OCI-LY7 (cell line): ENCODE data around the gene WDR77. TPM values are rescaled to one million over a fixed set of nuclear protein-coding genes. Genes with fewer than 3 reads are reported as not detected.

Source experiments
- BruUV-seq: library from RNA; stranded (reverse); fragments of 400-500 nt; replicated peaks from 2 replicates; lab custom pipeline; 2021; lab: Mats Ljungman, UMichigan
- CTCF ChIA-PET: fragments of 300-600 bp; sonication (Branson Sonifier 250); formaldehyde crosslinking; loops from one replicate; lab custom pipeline; 2022; ENCODE audit warnings: antibody characterized with exemption; ENCODE audit not compliant: unreplicated experiment; lab: Charles Lee
- POLR2A ChIA-PET: fragments of 300-600 bp; sonication (Branson Sonifier 250); formaldehyde crosslinking; loops from one replicate; lab custom pipeline; 2022; ENCODE audit warnings: antibody characterized with exemption; lab: Charles Lee
- DNase-seq: peaks from one replicate; pipeline ENCODE4 v3.0.0-alpha.2; 2015; ENCODE audit warnings: low spot score
- H2AFZ ChIP-seq: fragments of 200-600 bp; sonication (generic), shearing (Covaris generic); 2 replicates; pipeline ENCODE4 v1.6.1; 2014; ENCODE audit warnings: mild to moderate bottlenecking, antibody characterized with exemption, low read length, moderate library complexity
- H3K27ac ChIP-seq: fragments of 200-600 bp; sonication (generic); 2 replicates; pipeline ENCODE4 v1.5.1; 2014; ENCODE audit warnings: mixed run types, low read depth, mild to moderate bottlenecking, moderate library complexity, low read length, inconsistent platforms; ENCODE audit not compliant: poor library complexity, severe bottlenecking
- H3K36me3 ChIP-seq: fragments of 200-600 bp; sonication (generic); 2 replicates; pipeline ENCODE4 v1.6.1; 2014; ENCODE audit warnings: mild to moderate bottlenecking, antibody characterized with exemption, low read length, moderate library complexity, mixed read lengths; ENCODE audit not compliant: insufficient read depth
- H3K4me1 ChIP-seq: fragments of 200-600 bp; sonication (generic); 2 replicates; pipeline ENCODE4 v1.5.1; 2014; ENCODE audit warnings: mild to moderate bottlenecking, low read length; ENCODE audit not compliant: insufficient read depth, poor library complexity, severe bottlenecking
- H3K4me2 ChIP-seq: fragments of 200-600 bp; sonication (generic); 2 replicates; pipeline ENCODE4 v1.6.1; 2014; ENCODE audit warnings: mild to moderate bottlenecking, low read length
- H3K4me3 ChIP-seq: fragments of 200-600 bp; sonication (generic); 2 replicates; pipeline ENCODE4 v1.5.1; 2014; ENCODE audit warnings: mild to moderate bottlenecking, low read depth, low read length; ENCODE audit not compliant: poor library complexity, severe bottlenecking
- H3K79me2 ChIP-seq: fragments of 200-600 bp; sonication (generic); 2 replicates; pipeline ENCODE4 v1.6.1; 2016; ENCODE audit warnings: low read depth, mild to moderate bottlenecking, low read length, moderate library complexity, mixed read lengths; ENCODE audit not compliant: insufficient read depth
- H3K9me2 ChIP-seq: fragments of 200-600 bp; sonication (generic); 2 replicates; pipeline ENCODE4 v1.6.1; 2016; ENCODE audit warnings: mild to moderate bottlenecking, low read length, mixed read lengths; ENCODE audit not compliant: insufficient read depth
- H3K9me3 ChIP-seq: fragments of 200-600 bp; sonication (generic); 2 replicates; pipeline ENCODE4 v1.6.1; 2014; ENCODE audit warnings: mild to moderate bottlenecking, mixed run types, low read length, mixed read lengths
- H4K20me1 ChIP-seq: fragments of 200-600 bp; sonication (generic); 2 replicates; pipeline ENCODE4 v1.6.1; 2014; ENCODE audit warnings: mild to moderate bottlenecking, antibody characterized with exemption, low read length, moderate library complexity, mixed read lengths; ENCODE audit not compliant: insufficient read depth
- CTCF ChIP-seq: fragments of 200-600 bp; sonication (generic); conservative IDR thresholded peaks from 2 replicates; pipeline ENCODE4 v1.5.1; 2014; ENCODE audit warnings: mild to moderate bottlenecking, antibody characterized with exemption, low read length, moderate library complexity, mixed read lengths
- EZH2phosphoT487 ChIP-seq: fragments of 200-600 bp; sonication (generic); IDR thresholded peaks from 2 replicates; pipeline ENCODE4 v1.6.1; 2018; ENCODE audit warnings: low read depth, borderline replicate concordance, mild to moderate bottlenecking, mixed run types, antibody characterized with exemption, low read length, moderate library complexity, mixed read lengths
- intact Hi-C: fragments of 100-400 bp; cut with micrococcal nuclease; formaldehyde crosslinking; loops from one replicate; pipeline ENCODE4 v1.10.0; 2022; ENCODE audit not compliant: unreplicated experiment
- total RNA-seq, 2 experiments: library from RNA; depleted of rRNA in 1 of 2; stranded (reverse); fragments of >200 nt in 1 of 2; shearing (Covaris generic) in 1 of 2; gene quantifications; 2 replicates each; pipeline ENCODE4 v1.2.3, GENCODE V29; 2014 to 2022

Gene WDR77
- total RNA-seq, 2 experiments from 2014 or later = 66.4 to 97.3 TPM

GRCh38 chr1:111496398-111496797 is 47.3 kb upstream of the WDR77 start:
- Histone ChIP-seq H3K36me3 (no peaks in the 10 kb centered on the region), H4K20me1 (no peaks in the 10 kb centered on the region), H3K4me1 (no peaks in the 10 kb centered on the region), H2AFZ (no peak overlapping the region), H3K79me2 (no peaks in the 10 kb centered on the region), H3K9me3 (no peaks in the 10 kb centered on the region), H3K4me3 (no peak overlapping the region), H3K27ac (no peak overlapping the region), H3K4me2 (no peak overlapping the region), H3K9me2 (no peaks in the 10 kb centered on the region)
- no TSS peak for BruUV-seq
- POLR2A ChIA-PET = interaction anchor here (1.1 to 1.6 kb wide), 3 partner anchors 11 to 277 kb away, joined by 3 to 8 read pairs (median 3); no protein-coding TSS in a partner anchor
- TF ChIP-seq EZH2phosphoT487 (no peak), CTCF (no peak)
- no peak for DNase-seq
- intact Hi-C loops = no loop called here
- CTCF ChIA-PET = no interaction called here

- H3K4me2 ChIP-seq = no peak overlapping the region
- no peaks in the 10 kb centered on the region for H4K20me1 ChIP-seq
- DNase-seq = no peak
- POLR2A ChIA-PET = no interaction called here
- TF ChIP-seq EZH2phosphoT487 (no peak), CTCF (no peak)
- H3K36me3 ChIP-seq = no peaks in the 10 kb centered on the region
- H3K27ac ChIP-seq = no peak overlapping the region
- CTCF ChIA-PET = no interaction called here
- no peaks in the 10 kb centered on the region for H3K79me2 ChIP-seq
- no peak overlapping the region for H2AFZ ChIP-seq
- H3K9me2 ChIP-seq = no peaks in the 10 kb centered on the region
- no peak overlapping the region for H3K4me3 ChIP-seq
- H3K4me1 ChIP-seq = no peaks in the 10 kb centered on the region
- intact Hi-C loops = no loop called here
- no TSS peak for BruUV-seq
- no peaks in the 10 kb centered on the region for H3K9me3 ChIP-seq
Observed at GRCh38 chr1:111491070-111491469, 42.0 kb upstream of the WDR77 start.

- DNase-seq = no peak
- CTCF ChIA-PET = no interaction called here
- POLR2A ChIA-PET = interaction anchor here (1.1 kb wide), 1 partner anchor 13 kb away, joined by 4 read pairs; the partner anchor contains the start of genes ADORA3 and TMIGD3
- Histone ChIP-seq H3K79me2 (no peaks in the 10 kb centered on the region), H3K9me2 (no peaks in the 10 kb centered on the region), H3K36me3 (no peaks in the 10 kb centered on the region), H3K4me3 (no peak overlapping the region), H2AFZ (no peak overlapping the region), H3K4me2 (no peak overlapping the region), H3K4me1 (no peaks in the 10 kb centered on the region), H3K9me3 (no peaks in the 10 kb centered on the region), H3K27ac (no peak overlapping the region), H4K20me1 (no peaks in the 10 kb centered on the region)
- no TSS peak for BruUV-seq
- intact Hi-C loops = no loop called here
- TF ChIP-seq CTCF (no peak), EZH2phosphoT487 (no peak)
Observed at GRCh38 chr1:111490220-111490619, 41.2 kb upstream of the WDR77 start.
